HepG2 (cell line): ENCODE results near the gene KCNAB1. TPM values are rescaled to one million over a fixed set of nuclear protein-coding genes. Genes with fewer than 3 reads are reported as not detected.

Experiments used
- ATAC-seq: fragments of 200-7000 bp; cut with Tn5 transposase; 3 replicates; pipeline ENCODE4 v1.9.1; 2020; ENCODE audit warnings: mild to moderate bottlenecking, moderate library complexity
- BruUV-seq: library from RNA; stranded (reverse); fragments of 400-500 nt; replicated peaks from 2 replicates; lab custom pipeline; 2021; lab: Mats Ljungman, UMichigan
- CTCF ChIA-PET: fragments of 300-600 bp; formaldehyde crosslinking; extraction: SDS; loops from one replicate; lab custom pipeline; 2021; ENCODE audit warnings: low total read pairs, inconsistent platforms, low intra/inter-chr PET ratio; lab: Yijun Ruan, JAX
- POLR2A ChIA-PET: fragments of 350-600 bp; sonication (Branson Sonifier 250); formaldehyde crosslinking; loops from one replicate; lab custom pipeline; 2020; ENCODE audit warnings: antibody characterized with exemption, inconsistent platforms; lab: Yijun Ruan, JAX
- DNase-seq: peaks from one replicate; pipeline ENCODE4 v3.0.0-alpha.2; 2015; ENCODE audit warnings: low spot score
- FAIRE-seq: peaks from 3 replicates; lab custom pipeline; 2011; peaks lifted over from hg19 to GRCh38; lab: Jason Lieb, UNC
- H2AFZ ChIP-seq: one replicate; pipeline ENCODE4 v1.6.1; 2011; ENCODE audit warnings: low read length, inconsistent platforms
- H3K27ac ChIP-seq: fragments of 300-600 bp; 3 replicates; pipeline ENCODE4 v1.8.0; 2011; ENCODE audit warnings: mixed run types, mild to moderate bottlenecking, mixed read lengths, low read length, inconsistent platforms; ENCODE audit not compliant: insufficient read depth; ENCODE audit errors: extremely low read length
- H3K27me3 ChIP-seq, 2 experiments: fragments of 200-600 bp in 1 of 2; 2 replicates in 1 of 2; 3 replicates in 1 of 2; pipeline versions ENCODE4 v1.6.0 to v1.8.0; 2011; ENCODE audit warnings: low read length in 2 of 2, mild to moderate bottlenecking in 2 of 2, moderate library complexity in 2 of 2, inconsistent platforms in 1 of 2; ENCODE audit not compliant: insufficient read depth in 2 of 2, control insufficient read depth in 1 of 2
- H3K36me3 ChIP-seq, 2 experiments: fragments of 200-600 bp in 1 of 2; replicated peaks in 1 of 2; 2 replicates in 1 of 2; 3 replicates in 1 of 2; pipeline versions ENCODE4 v1.5.1 to v1.8.0; 2011; ENCODE audit warnings: low read length in 2 of 2, inconsistent platforms in 1 of 2; ENCODE audit not compliant: insufficient read depth in 2 of 2, control insufficient read depth in 1 of 2
- H3K4me1 ChIP-seq: 2 replicates; pipeline ENCODE4 v1.5.1; 2012; ENCODE audit warnings: low read length, inconsistent platforms; ENCODE audit not compliant: insufficient read depth
- H3K4me2 ChIP-seq: 2 replicates; pipeline ENCODE4 v1.6.0; 2011; ENCODE audit warnings: low read depth, low read length, inconsistent platforms
- H3K4me3 ChIP-seq, 3 experiments: fragments of 200-600 bp in 1 of 3; sonication (generic), shearing (Covaris generic) in 1 of 3; replicated peaks in 1 of 3; 2 replicates each; pipeline ENCODE4 v1.5.1; 2011 to 2016; ENCODE audit warnings: low read length in 3 of 3, inconsistent platforms in 2 of 3, low read depth in 2 of 3, mild to moderate bottlenecking in 2 of 3, control low read depth in 1 of 3, mixed read lengths in 1 of 3; ENCODE audit not compliant: insufficient read depth in 1 of 3
- H3K79me2 ChIP-seq: one replicate; pipeline ENCODE4 v1.6.1; 2011; ENCODE audit warnings: low read length, inconsistent platforms; ENCODE audit not compliant: insufficient read depth
- H3K9ac ChIP-seq: 2 replicates; pipeline ENCODE4 v1.6.0; 2011; ENCODE audit warnings: mild to moderate bottlenecking, low read depth, low read length, inconsistent platforms; ENCODE audit not compliant: insufficient read depth
- H3K9me3 ChIP-seq: 2 replicates; pipeline ENCODE4 v1.5.1; 2012; ENCODE audit warnings: mild to moderate bottlenecking, low read length
- H4K20me1 ChIP-seq: 2 replicates; pipeline ENCODE4 v1.6.0; 2011; ENCODE audit warnings: inconsistent platforms, mild to moderate bottlenecking, low read length, moderate library complexity; ENCODE audit not compliant: insufficient read depth
- ATF1 ChIP-seq: IDR thresholded peaks from 2 replicates; pipeline ENCODE4 v1.6.1; 2016; ENCODE audit warnings: mild to moderate bottlenecking, control low read depth
- CBX1 ChIP-seq: IDR thresholded peaks from one replicate; pipeline ENCODE4 v1.6.1; 2016; ENCODE audit warnings: antibody characterized with exemption, low read depth
- ELF4 ChIP-seq: sonication (generic); formaldehyde crosslinking; IDR thresholded peaks from 2 replicates; pipeline ENCODE4 v1.5.0; 2020; ENCODE audit warnings: missing genetic modification reagents, mild to moderate bottlenecking, moderate library complexity, borderline replicate concordance
- GFI1 ChIP-seq: sonication (generic); formaldehyde crosslinking; IDR thresholded peaks from 2 replicates; pipeline ENCODE4 v1.5.0; 2020; ENCODE audit warnings: missing genetic modification reagents, mild to moderate bottlenecking, borderline replicate concordance
- MLLT10 ChIP-seq: sonication (generic); formaldehyde crosslinking; IDR thresholded peaks from 2 replicates; pipeline ENCODE4 v1.4.0; 2020; ENCODE audit warnings: missing genetic modification reagents
- PCBP2 ChIP-seq: fragments of 200-400 bp; formaldehyde crosslinking; optimal IDR thresholded peaks from 2 replicates; pipeline ENCODE3; 2018; ENCODE audit warnings: low read length, low read depth; ENCODE audit not compliant: poor library complexity, severe bottlenecking
- POGZ ChIP-seq: sonication (generic); formaldehyde crosslinking; IDR thresholded peaks from 2 replicates; pipeline ENCODE4 v1.4.0; 2020; ENCODE audit warnings: mild to moderate bottlenecking, missing genetic modification reagents
- RBM22 ChIP-seq: fragments of 200-400 bp; formaldehyde crosslinking; optimal IDR thresholded peaks from 2 replicates; pipeline ENCODE3; 2017; ENCODE audit warnings: mild to moderate bottlenecking, low read length, moderate library complexity
- SAP130 ChIP-seq: IDR thresholded peaks from 2 replicates; pipeline ENCODE4 v1.6.1; 2016; ENCODE audit warnings: low read depth
- SRSF9 ChIP-seq: fragments of 200-400 bp; formaldehyde crosslinking; IDR thresholded peaks from 2 replicates; pipeline ENCODE4 v1.6.1; 2018; ENCODE audit warnings: borderline replicate concordance, mild to moderate bottlenecking, low read depth, low read length; ENCODE audit not compliant: insufficient read depth, poor library complexity, severe bottlenecking
- TMF1 ChIP-seq: sonication (generic); formaldehyde crosslinking; IDR thresholded peaks from 2 replicates; pipeline ENCODE4 v1.8.1; 2022; ENCODE audit warnings: low read depth, missing genetic modification reagents
- ZNF501 ChIP-seq: sonication (generic); formaldehyde crosslinking; IDR thresholded peaks from 2 replicates; pipeline ENCODE4 v1.5.1; 2020; ENCODE audit warnings: mild to moderate bottlenecking, moderate library complexity, missing genetic modification reagents
- ZNF577 ChIP-seq: sonication (generic); formaldehyde crosslinking; IDR thresholded peaks from 2 replicates; pipeline ENCODE4 v1.4.0; 2020; ENCODE audit warnings: mild to moderate bottlenecking, low read depth, missing genetic modification reagents, borderline replicate concordance
- ZNF75D ChIP-seq: sonication (generic); formaldehyde crosslinking; IDR thresholded peaks from 2 replicates; pipeline ENCODE4 v1.8.1; 2023; ENCODE audit warnings: missing genetic modification reagents, mild to moderate bottlenecking, borderline replicate concordance
- ZSCAN31 ChIP-seq: sonication (generic); formaldehyde crosslinking; IDR thresholded peaks from 2 replicates; pipeline ENCODE4 v1.5.0; 2020; ENCODE audit warnings: low read depth, mild to moderate bottlenecking, missing genetic modification reagents
- WGBS: methylation state at CpG from one replicate; pipeline ENCODE4 v1.1.6; 2017; ENCODE audit warnings: low lambda C conversion rate; 5-methylcytosine and 5-hydroxymethylcytosine counted together
- in situ Hi-C: cut with HindIII; loops from 2 replicates; pipeline ENCODE4 v1.10.0; 2017; ENCODE audit warnings: low pct_unique_long_range_greater_than_20kb; ENCODE audit not compliant: extremely low pct_ligation_motif_present
- intact Hi-C: fragments of 100-400 bp; cut with micrococcal nuclease; formaldehyde crosslinking; loops from one replicate; pipeline ENCODE4 v1.10.0; 2022; ENCODE audit not compliant: unreplicated experiment
- polyA plus RNA-seq, 8 experiments: library from polyadenylated mRNA; depleted of rRNA in 3 of 8; stranded (reverse) in 7 of 8; unstranded in 1 of 8; fragments of >200 nt; fragmentation: Illumina TruSeq in 4 of 8; extraction: Trizol in 4 of 8; gene quantifications; 2 replicates each; pipeline versions ENCODE4 v1.2.1 to v1.2.3, GENCODE V29; 2011 to 2016; ENCODE audit warnings: low read depth in 4 of 8, missing spikeins in 1 of 8, mixed read lengths in 1 of 8; ENCODE audit not compliant: insufficient read depth in 1 of 8
- total RNA-seq, 5 experiments: library from RNA; depleted of rRNA; stranded (reverse); fragments of >200 nt; fragmentation: Illumina TruSeq; extraction: Trizol; gene quantifications; 2 replicates each; pipeline ENCODE4 v1.2.3, GENCODE V29; 2016; ENCODE audit warnings: low read depth in 1 of 5
- TF ChIP-seq, protein P1 (sequence below): sonication (generic); formaldehyde crosslinking; IDR thresholded peaks from 2 replicates; pipeline ENCODE4 v1.9.0; 2021; ENCODE audit warnings: missing genetic modification reagents, borderline replicate concordance
- TF ChIP-seq, protein P2 (sequence below): sonication (generic); formaldehyde crosslinking; IDR thresholded peaks from 2 replicates; pipeline ENCODE4 v1.4.0; 2020; ENCODE audit warnings: mild to moderate bottlenecking, missing genetic modification reagents
- TF ChIP-seq, protein P3 (sequence below): sonication (generic); formaldehyde crosslinking; IDR thresholded peaks from 2 replicates; pipeline ENCODE4 v1.5.0; 2020; ENCODE audit warnings: missing genetic modification reagents, mild to moderate bottlenecking, borderline replicate concordance
- TF ChIP-seq, protein P4 (sequence below), 2 experiments: sonication (generic) in 1 of 2; formaldehyde crosslinking in 1 of 2; IDR thresholded peaks; 2 replicates each; pipeline versions ENCODE4 v1.5.1 to v1.6.1; 2011 to 2020; ENCODE audit warnings: borderline replicate concordance in 1 of 2, low read depth in 1 of 2, low read length in 1 of 2, mild to moderate bottlenecking in 1 of 2, missing genetic modification reagents in 1 of 2, moderate library complexity in 1 of 2

KCNAB1 gene
- total and polyA plus RNA-seq, 2 of the 13 experiments (the other 11 are each of a cell fraction or from before 2014, with no cell fraction given): not detected

DNA sequence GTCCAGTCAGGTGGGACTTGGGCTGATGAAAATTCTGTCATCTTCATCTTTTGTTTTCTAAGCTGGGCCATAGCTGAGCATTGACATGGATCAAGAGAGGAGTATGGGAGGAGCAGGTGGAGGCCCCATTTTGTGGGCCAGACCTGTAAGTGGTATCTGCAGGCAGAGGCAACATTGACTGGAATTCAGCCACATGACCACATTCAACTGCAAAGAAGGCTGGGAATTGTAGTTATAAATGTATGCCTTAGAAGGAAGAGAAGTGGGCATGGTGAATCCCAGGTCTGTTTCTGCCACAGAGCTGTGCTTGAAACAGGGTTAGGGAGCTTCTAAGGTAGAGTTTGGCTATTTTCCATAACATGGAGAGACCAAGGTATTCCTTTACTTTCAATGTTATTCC is 11.4 kb downstream of the KCNAB1 start (continued):
- TF ChIP-seq CBX1 (no peak), ZSCAN31 (CRISPR knock-in tag) (no peak), ZNF501 (CRISPR knock-in tag) (no peak)

DNA sequence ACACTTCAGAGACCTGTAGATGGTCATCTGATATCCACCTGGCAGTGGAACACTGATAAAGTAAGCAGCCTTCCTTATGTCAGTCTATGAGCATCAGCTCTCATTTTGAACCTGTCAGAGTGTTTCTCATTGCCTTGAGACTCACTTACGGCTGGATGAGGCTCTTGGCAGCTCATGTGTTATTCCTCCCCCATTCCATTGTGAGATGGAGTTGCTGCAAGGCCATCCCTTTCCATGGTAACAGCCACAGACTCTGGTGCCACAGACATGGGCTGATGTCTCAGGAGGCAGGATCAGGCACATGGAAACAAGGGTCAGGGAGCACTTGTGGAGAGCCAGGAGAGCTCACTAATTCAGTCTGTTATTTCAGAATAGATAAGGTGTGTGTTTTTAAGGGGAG is 11.9 kb downstream of the KCNAB1 start:
- no peaks in the 10 kb centered on the region for H3K36me3 ChIP-seq
- no peaks in the 10 kb centered on the region for H3K9me3 ChIP-seq
- ChIA-PET POLR2A (no interaction called here), CTCF (no interaction called here)
- intact Hi-C loops: no loop called here
- ATAC-seq (no peak), DNase-seq (no peak), FAIRE-seq (no peak)
- no peaks in the 10 kb centered on the region for H4K20me1 ChIP-seq
- no TSS peak for BruUV-seq
- H3K4me1 ChIP-seq: no peaks in the 10 kb centered on the region
- H3K27me3 ChIP-seq: no peaks in the 10 kb centered on the region
- H3K4me2 ChIP-seq: no peak overlapping the region
- no peak overlapping the region for H3K9ac ChIP-seq
- H3K27ac ChIP-seq: no peak overlapping the region
- no peak overlapping the region for H2AFZ ChIP-seq
- in situ Hi-C loops: no loop called here
- TF ChIP-seq RBM22: no peak
- TF ChIP-seq, protein P1, sequence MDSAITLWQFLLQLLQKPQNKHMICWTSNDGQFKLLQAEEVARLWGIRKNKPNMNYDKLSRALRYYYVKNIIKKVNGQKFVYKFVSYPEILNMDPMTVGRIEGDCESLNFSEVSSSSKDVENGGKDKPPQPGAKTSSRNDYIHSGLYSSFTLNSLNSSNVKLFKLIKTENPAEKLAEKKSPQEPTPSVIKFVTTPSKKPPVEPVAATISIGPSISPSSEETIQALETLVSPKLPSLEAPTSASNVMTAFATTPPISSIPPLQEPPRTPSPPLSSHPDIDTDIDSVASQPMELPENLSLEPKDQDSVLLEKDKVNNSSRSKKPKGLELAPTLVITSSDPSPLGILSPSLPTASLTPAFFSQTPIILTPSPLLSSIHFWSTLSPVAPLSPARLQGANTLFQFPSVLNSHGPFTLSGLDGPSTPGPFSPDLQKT (CRISPR knock-in tag): no peak
- no peak for TF ChIP-seq TMF1 (CRISPR knock-in tag)
- no peak for TF ChIP-seq MLLT10 (CRISPR knock-in tag)
- no peak for TF ChIP-seq ATF1 (CRISPR knock-in tag)
- TF ChIP-seq, protein P2, sequence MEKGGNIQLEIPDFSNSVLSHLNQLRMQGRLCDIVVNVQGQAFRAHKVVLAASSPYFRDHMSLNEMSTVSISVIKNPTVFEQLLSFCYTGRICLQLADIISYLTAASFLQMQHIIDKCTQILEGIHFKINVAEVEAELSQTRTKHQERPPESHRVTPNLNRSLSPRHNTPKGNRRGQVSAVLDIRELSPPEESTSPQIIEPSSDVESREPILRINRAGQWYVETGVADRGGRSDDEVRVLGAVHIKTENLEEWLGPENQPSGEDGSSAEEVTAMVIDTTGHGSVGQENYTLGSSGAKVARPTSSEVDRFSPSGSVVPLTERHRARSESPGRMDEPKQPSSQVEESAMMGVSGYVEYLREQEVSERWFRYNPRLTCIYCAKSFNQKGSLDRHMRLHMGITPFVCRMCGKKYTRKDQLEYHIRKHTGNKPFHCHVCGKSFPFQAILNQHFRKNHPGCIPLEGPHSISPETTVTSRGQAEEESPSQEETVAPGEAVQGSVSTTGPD (CRISPR knock-in tag): no peak
- no peak for TF ChIP-seq ZNF577 (CRISPR knock-in tag)
- no peak for TF ChIP-seq SAP130
- no peak for TF ChIP-seq SRSF9
- no peak for TF ChIP-seq ELF4 (CRISPR knock-in tag)
- TF ChIP-seq GFI1: no peak
- no peak for TF ChIP-seq ZNF75D (CRISPR knock-in tag)
- no peak for TF ChIP-seq POGZ (CRISPR knock-in tag)
- TF ChIP-seq, protein P3, sequence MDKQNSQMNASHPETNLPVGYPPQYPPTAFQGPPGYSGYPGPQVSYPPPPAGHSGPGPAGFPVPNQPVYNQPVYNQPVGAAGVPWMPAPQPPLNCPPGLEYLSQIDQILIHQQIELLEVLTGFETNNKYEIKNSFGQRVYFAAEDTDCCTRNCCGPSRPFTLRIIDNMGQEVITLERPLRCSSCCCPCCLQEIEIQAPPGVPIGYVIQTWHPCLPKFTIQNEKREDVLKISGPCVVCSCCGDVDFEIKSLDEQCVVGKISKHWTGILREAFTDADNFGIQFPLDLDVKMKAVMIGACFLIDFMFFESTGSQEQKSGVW (CRISPR knock-in tag): no peak
- TF ChIP-seq, protein P4, sequence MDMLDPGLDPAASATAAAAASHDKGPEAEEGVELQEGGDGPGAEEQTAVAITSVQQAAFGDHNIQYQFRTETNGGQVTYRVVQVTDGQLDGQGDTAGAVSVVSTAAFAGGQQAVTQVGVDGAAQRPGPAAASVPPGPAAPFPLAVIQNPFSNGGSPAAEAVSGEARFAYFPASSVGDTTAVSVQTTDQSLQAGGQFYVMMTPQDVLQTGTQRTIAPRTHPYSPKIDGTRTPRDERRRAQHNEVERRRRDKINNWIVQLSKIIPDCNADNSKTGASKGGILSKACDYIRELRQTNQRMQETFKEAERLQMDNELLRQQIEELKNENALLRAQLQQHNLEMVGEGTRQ (IDR thresholded peaks at IDR 0.05; ENCODE audit: low read depth, low read length): no peak
- TF ChIP-seq, protein P4 (CRISPR knock-in tag; IDR thresholded peaks at IDR 0.05; ENCODE audit: borderline replicate concordance): no peak
- no peak for TF ChIP-seq PCBP2
- H3K79me2 ChIP-seq: no peaks in the 10 kb centered on the region
- H3K4me3 ChIP-seq: no peak overlapping the region
- 0% methylated on average over 1 of the region's 1 CpG for WGBS
